Measurements from ENCODE around the gene C8B.

Gene C8B

GRCh38 chr1:56931686-56932085 is 34.1 kb downstream of the C8B start:
- TF ChIP-seq CTCF (IDR thresholded peaks at IDR 0.05; ENCODE audit: control extremely low read depth, extremely low read depth, low read depth, missing control alignments), result no peak
- CTCF ChIA-PET, result interaction anchor here (1.0 kb wide), 1 partner anchor 9 kb away, joined by 4 read pairs; no protein-coding TSS in a partner anchor
- DNase-seq (ENCODE audit: extremely low spot score), result no peak
- POLR2A ChIA-PET, result no interaction called here

GRCh38 chr1:56931211-56931610 is 34.6 kb downstream of the C8B start:
- DNase-seq (ENCODE audit: extremely low spot score), result no peak
- TF ChIP-seq CTCF (IDR thresholded peaks at IDR 0.05; ENCODE audit: control extremely low read depth, extremely low read depth, low read depth, missing control alignments), result no peak
- ChIA-PET POLR2A (no interaction called here), CTCF (interaction anchor here (1.0 kb wide), 1 partner anchor 10 kb away, joined by 4 read pairs; no protein-coding TSS in a partner anchor)

GRCh38 chr1:56929492-56929891 is 36.3 kb downstream of the C8B start:
- DNase-seq (ENCODE audit: extremely low spot score), result no peak
- ChIA-PET CTCF (interaction anchor here (1.1 kb wide), 1 partner anchor 11 kb away, joined by 3 read pairs; no protein-coding TSS in a partner anchor), POLR2A (no interaction called here)
- no peak for TF ChIP-seq CTCF (IDR thresholded peaks at IDR 0.05; ENCODE audit: control extremely low read depth, extremely low read depth, low read depth, missing control alignments)

GRCh38 chr1:56927986-56928385 is 37.8 kb downstream of the C8B start:
- POLR2A ChIA-PET, result no interaction called here
- CTCF ChIA-PET, result no interaction called here
- no peak for DNase-seq (ENCODE audit: extremely low spot score)
- no peak for TF ChIP-seq CTCF (IDR thresholded peaks at IDR 0.05; ENCODE audit: control extremely low read depth, extremely low read depth, low read depth, missing control alignments)

GRCh38 chr1:56927171-56927570 is 38.6 kb downstream of the C8B start:
- no peak for TF ChIP-seq CTCF (IDR thresholded peaks at IDR 0.05; ENCODE audit: control extremely low read depth, extremely low read depth, low read depth, missing control alignments)
- CTCF ChIA-PET, result no interaction called here
- no peak for DNase-seq (ENCODE audit: extremely low spot score)
- POLR2A ChIA-PET, result no interaction called here

- POLR2A ChIA-PET, result no interaction called here
- CTCF ChIA-PET, result interaction anchor here (1.5 kb wide), 1 partner anchor 10 kb away, joined by 3 read pairs; no protein-coding TSS in a partner anchor
- no peak for DNase-seq (ENCODE audit: extremely low spot score)
- no peak for TF ChIP-seq CTCF (IDR thresholded peaks at IDR 0.05; ENCODE audit: control extremely low read depth, extremely low read depth, low read depth, missing control alignments)
Measured at GRCh38 chr1:56925193-56925592, 40.6 kb downstream of the C8B start.

GRCh38 chr1:56924116-56924515 is 41.7 kb downstream of the C8B start:
- POLR2A ChIA-PET, result no interaction called here
- DNase-seq (ENCODE audit: extremely low spot score), result no peak
- CTCF ChIA-PET, result interaction anchor here (1.0 kb wide), 1 partner anchor 103 kb away, joined by 3 read pairs; no protein-coding TSS in a partner anchor
- no peak for TF ChIP-seq CTCF (IDR thresholded peaks at IDR 0.05; ENCODE audit: control extremely low read depth, extremely low read depth, low read depth, missing control alignments)
